Measurements from ENCODE around the gene IMMP2L. TPM values are rescaled to one million over a fixed set of nuclear protein-coding genes. Genes with fewer than 3 reads are reported as not detected.

Gene IMMP2L
- total RNA-seq, 1 donor from 2014 or later: 11.2 TPM

GRCh38 chr7:110621289-110621688, 941.0 kb downstream of the IMMP2L start:
- H3K27ac Mint-ChIP-seq (ENCODE audit: unreplicated experiment): no peak overlapping the region
- H3K4me1 Mint-ChIP-seq (ENCODE audit: unreplicated experiment): no peaks in the 10 kb centered on the region
- no peaks in the 10 kb centered on the region for H3K36me3 Mint-ChIP-seq (ENCODE audit: low read depth, unreplicated experiment)
- no peaks in the 10 kb centered on the region for H3K27me3 Mint-ChIP-seq (ENCODE audit: unreplicated experiment)
- no peak overlapping the region for H3K4me3 Mint-ChIP-seq (ENCODE audit: unreplicated experiment)
- no peak for DNase-seq (ENCODE audit: low spot score)
- no peak for TF ChIP-seq CTCF (IDR thresholded peaks at IDR 0.05; ENCODE audit: unreplicated experiment)
- H3K9me3 Mint-ChIP-seq (ENCODE audit: unreplicated experiment): no peaks in the 10 kb centered on the region

GRCh38 chr7:110620110-110620735, 942.1 kb downstream of the IMMP2L start:
- Mint-ChIP-seq H3K4me1 (ENCODE audit: unreplicated experiment) (no peaks in the 10 kb centered on the region), H3K27me3 (ENCODE audit: unreplicated experiment) (no peaks in the 10 kb centered on the region), H3K36me3 (ENCODE audit: low read depth, unreplicated experiment) (no peaks in the 10 kb centered on the region), H3K9me3 (ENCODE audit: unreplicated experiment) (no peaks in the 10 kb centered on the region), H3K4me3 (ENCODE audit: unreplicated experiment) (no peak overlapping the region), H3K27ac (ENCODE audit: unreplicated experiment) (no peak overlapping the region)
- no peak for TF ChIP-seq CTCF (IDR thresholded peaks at IDR 0.05; ENCODE audit: unreplicated experiment)
- DNase-seq (ENCODE audit: low spot score): no peak
